HG03175 (cell line): ENCODE measurements around the gene DGAT2.
"Not testable (repeated sequence)": the region's sequence is repeated elsewhere in the genome, so short reads cannot be mapped to it uniquely, and the experiment has no call there.

Experiments
- ATAC-seq: cut with Tn5 transposase; IDR thresholded peaks from one replicate; pipeline ENCODE4 v1.9.1; 2021; ENCODE audit warnings: mild to moderate bottlenecking, moderate library complexity; ENCODE audit not compliant: unreplicated experiment

The DGAT2 gene

DNA sequence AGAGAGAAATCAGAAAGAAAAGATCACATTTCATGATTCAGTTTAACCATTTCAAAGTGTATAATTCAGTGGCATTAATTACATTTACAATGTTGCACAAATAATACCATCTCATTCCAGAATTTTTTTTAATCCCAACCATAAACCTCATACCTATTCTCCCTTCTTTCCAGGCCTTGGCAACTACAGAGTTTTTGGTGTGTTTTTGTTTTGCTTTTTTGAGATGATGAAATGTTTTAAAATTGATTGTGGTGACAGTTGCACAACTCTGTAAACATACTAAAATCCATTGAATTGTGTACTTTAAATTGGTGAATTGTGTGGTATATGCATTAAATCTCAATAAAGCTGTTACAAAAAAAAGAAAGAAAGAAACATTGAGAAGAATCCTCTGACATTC lies 13.6 kb upstream of the DGAT2 start:
- ATAC-seq, result not testable (repeated sequence)

DNA sequence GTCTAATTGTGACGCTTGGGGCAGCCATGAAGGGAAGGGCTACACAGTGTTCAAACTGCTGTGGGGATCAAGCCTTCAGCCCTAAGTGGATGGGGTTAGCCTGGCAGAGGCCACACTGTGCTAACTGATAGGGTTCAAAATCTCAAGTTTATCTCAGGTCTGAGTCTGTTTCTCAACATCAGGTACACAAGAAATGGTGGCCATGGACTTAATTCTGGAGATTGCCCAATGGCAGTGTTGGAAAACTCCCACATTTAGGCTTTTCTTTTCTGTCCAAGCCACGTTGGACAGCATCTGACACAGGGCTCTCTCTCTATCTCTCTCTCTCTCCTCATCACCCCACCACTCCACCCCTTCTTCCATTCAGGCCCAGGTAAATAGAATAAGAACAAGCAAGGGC lies 10.9 kb upstream of the DGAT2 start:
- ATAC-seq, result no peak

DNA sequence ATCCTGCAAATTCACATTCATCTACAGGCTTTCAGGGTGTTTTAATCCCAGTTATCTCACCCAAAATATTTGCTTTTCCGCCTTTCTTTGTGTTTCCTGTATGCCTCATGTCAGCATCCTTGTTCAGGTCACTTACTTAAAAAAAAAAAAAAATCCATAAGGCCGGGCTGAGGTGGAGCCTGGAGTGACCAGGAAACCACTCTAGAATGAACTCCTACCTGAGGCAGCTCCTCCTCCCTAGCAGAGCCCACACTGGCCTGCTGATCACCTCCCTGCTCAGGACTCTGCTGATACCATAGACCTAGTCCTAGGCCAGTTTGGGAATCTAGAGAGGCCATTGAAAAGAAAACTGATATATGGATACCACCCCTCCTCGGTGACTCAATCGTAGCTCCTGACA lies 8.7 kb upstream of the DGAT2 start:
- ATAC-seq, result no peak

- no peak for ATAC-seq
Observed at GRCh38 chr11:75760243-75760642, 8.3 kb upstream of the DGAT2 start.

DNA sequence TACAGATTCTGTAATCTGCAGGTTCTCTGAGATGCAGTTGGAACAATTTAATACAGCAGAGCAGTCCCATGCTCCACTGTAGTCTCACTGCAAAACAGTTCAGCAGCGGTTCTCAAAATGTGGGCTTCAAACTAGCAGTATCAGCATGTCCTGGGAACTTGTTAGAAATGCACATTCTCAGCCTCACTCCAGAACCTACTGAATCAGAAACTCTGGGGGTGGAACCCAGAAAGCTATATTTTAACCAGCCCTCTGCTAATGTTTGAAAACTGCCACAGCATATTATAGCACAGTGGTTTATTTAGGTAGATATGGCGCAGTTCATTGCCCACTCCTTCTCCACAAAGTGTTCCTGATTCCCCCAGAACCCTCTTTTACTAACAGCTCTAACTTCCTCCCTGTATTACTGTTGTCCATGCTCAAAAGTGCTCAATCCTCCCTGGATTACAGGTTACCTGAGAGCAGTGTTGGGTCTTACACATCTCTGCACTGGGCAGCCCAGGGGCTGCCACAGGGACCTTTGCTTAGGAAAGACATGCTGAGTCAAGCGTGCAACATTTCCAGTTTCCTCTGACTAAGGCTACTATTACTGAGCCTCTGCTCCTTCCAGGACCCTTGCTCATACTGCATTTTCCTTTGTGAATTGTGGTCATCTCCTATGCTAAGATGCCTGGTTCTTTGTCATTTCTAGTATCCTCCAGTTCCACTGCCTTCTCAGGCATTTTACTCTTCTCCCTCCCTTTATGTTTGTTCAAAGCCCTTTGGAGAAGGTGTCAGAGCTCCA lies 7.7 kb upstream of the DGAT2 start:
- no peak for ATAC-seq

DNA sequence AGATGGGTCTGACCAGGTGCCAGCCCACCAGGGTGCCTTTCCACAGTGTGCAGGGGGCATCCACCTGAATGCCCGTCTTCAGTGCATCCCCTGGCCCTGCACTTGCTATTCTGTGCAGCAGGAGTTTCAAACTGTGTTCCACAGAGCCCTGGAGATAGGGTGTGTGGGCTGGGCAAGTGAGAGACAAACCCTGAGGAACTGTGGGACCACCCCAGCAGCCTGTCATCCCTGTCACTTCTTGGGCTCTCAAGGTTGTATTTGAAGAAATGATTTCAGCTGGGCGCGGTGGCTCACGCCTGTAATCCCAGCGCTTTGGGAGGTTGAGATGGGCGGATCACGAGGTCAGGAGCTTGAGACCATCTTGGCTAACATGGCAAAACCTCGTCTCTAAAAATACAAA lies 6.4 kb upstream of the DGAT2 start:
- ATAC-seq, result no peak

GRCh38 chr11:75762885-75763284 lies 5.7 kb upstream of the DGAT2 start:
- no peak for ATAC-seq

DNA sequence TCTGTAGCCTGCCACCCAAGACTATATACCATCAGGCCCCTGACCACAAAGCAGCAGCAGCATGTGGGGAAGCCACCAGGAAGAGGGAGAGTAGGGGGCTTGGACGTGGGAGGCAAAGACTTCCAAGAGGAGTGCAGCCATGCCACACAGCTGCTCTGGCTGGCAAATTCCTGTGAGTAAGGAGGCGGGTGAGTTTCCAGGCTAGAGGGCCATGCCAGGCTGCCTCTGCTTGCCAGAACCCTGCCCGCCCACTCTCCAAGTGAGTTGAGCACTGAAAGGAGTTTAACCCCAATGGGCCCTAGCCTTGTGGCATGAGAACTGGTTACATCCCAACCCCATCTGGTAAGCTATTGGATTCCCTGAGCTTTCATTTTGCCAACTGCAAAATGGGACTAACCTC lies 4.7 kb upstream of the DGAT2 start:
- no peak for ATAC-seq

DNA sequence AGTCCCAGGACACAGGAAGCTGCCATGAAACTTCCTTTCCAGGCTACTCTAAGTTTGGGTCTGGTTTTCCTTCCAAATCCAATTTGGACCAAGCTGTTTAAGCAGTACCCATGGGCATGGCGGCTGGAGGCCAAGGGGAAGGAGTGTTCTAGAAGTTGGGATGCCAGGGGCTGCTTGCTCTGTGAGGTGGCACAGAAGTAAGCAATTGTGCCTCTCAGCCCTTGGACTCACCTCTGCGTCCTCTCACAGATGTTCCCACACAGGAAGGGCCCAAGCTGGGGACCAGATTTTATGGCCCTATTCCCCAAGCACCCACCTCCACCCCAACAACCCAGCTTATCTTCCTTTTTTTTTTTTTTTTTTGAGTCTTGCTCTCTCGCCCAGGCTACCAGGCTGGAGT lies 3.5 kb upstream of the DGAT2 start:
- ATAC-seq, result no peak

GRCh38 chr11:75766443-75767227 lies 1.9 kb upstream of the DGAT2 start:
- no peak for ATAC-seq

DNA sequence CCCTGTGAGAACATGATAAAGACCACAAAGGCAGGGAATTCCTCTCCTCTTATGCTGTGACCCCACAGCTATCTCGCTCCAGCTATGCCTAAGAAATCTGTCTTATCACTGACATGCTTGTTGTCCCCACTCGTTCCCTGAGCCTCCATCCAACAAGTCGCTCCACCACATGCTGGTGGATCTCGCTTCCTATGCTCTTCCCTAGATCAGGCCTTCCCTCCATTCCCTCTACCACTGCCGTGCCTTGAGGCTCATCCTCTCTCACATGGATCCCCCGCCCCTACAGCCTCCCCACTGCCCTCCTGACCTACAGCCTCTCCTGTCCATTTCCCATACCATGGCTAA lies 1.4 kb upstream of the DGAT2 start:
- ATAC-seq, result no peak

GRCh38 chr11:75767793-75768111 lies 826 bp upstream of the DGAT2 start:
- ATAC-seq, result no peak

DNA sequence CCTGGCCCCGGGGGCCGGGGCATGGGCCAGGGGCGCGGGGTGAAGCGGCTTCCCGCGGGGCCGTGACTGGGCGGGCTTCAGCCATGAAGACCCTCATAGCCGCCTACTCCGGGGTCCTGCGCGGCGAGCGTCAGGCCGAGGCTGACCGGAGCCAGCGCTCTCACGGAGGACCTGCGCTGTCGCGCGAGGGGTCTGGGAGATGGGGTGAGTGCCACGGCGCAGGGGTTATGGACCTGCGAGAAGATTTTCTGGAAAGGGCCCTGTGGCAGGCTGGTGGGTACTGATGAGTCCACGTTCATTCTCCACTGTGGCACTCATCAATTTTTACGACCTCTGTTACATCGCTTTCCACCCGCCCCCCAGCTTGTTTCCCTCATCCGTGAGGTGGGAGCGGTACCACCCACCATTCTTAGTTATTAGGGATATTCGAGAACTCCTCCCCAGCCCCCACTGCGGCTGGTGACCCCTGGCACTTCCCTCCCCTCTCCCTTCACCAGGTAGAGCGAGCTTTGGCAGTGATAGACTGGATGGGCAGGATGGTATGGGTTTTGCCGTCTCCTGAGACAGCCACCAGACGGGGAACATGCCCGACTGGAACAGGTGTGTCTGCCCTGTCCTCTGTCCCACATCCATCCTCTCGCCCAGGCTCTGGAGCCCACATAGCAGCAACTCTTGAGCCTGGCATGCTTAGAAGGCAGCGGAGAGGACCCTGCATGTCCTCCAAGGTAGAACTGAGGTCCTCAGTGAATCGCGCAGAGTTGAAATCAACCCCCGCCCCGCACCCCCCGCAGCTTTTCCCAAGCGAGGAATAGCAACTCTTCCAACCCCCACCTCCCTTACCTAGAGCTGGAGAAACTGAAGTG lies 562 bp downstream of the DGAT2 start:
- ATAC-seq, result no peak

- no peak for ATAC-seq
Observed at GRCh38 chr11:75770102-75770501, 1.5 kb downstream of the DGAT2 start.

GRCh38 chr11:75771646-75772410 lies 3.2 kb downstream of the DGAT2 start:
- no peak for ATAC-seq

DNA sequence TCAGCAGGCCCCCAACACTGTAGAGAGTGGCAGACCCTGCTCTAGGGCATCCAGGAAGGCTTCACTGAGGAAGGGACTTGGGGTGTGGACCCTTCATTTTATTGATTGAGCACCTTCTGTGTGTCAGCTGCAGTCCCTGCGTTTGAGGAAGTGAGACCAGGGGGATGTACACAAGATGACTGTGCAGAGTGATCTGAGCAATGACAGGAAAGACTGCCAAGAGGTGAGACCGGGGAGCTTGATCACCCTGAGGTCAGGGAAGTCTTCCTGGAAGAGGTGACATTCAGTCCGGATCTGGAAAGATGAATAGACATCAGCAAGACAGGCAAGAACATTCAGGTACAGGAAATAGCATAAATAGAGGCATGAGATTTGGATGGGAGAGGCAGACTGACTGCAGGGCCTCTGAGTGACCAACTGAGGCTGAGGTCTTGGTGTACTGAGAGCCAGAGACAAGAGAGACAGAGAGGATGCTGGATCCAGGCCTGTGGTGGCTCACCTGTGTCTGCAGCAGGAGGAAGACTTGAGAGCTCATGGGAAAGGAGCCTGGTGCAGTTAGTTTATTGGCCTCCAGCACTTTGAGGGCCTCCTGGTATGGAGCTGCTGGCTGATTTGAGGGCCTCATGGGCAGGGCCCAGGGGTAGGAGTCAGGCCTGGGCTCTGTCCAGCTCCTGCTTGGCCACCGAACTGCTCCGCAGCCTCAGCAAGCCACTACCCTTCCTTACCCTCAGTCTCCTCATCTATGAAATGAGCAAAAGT lies 5.2 kb downstream of the DGAT2 start:
- ATAC-seq, result peak; percentile 89

GRCh38 chr11:75775056-75775455 lies 6.5 kb downstream of the DGAT2 start:
- ATAC-seq, result no peak

DNA sequence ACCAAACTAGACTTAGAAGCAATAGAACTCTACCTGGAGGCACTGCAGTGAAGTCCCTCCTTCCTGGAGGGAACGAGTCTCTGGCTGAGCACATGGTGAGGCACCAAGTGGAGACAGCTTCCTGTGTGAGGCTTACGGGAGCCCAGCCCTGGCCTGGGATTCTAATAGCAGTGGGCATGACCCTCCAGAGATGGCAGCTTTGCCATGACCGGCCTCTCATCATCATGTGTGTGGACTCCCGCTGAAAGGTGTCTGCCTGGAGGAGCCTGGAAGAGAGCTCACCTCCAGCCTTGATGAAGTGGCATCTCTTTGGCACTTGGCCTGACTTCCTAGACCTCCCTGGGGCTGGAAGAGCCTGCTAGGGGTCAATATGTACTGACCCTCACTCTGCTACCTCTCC lies 8.0 kb downstream of the DGAT2 start:
- no peak for ATAC-seq

DNA sequence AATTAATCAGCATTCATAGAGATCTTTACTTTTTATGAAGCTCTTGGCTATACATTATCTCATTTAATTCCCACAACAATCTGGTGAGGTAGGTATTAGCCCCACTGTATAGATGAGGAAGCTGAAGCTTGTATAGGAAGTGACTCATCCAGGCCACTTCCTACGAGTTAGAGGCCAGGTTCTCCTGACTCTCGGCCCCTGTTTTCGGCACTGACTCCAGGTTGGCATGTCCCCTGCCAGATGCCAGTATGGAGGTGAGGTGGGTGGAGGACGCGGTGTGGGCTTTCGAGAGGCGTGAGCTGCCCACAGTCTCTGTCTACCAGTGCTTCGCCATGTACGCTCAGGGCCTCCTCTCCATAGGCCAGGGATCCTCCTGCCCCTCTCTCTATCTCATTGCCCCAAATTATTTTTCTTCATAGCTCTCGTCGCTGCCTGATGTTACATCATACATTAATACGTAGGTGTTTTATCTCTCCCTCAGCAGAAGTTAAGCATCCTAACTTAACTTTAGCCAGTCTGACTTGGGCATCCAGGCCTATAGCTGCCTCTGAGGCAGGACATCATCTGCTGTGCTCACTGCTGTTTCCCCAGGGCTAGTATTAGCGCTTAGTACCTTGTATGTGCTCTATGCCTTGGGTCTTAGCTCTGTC lies 9.0 kb downstream of the DGAT2 start:
- no peak for ATAC-seq

GRCh38 chr11:75778962-75779361 lies 10.4 kb downstream of the DGAT2 start:
- ATAC-seq, result no peak
